ENCODE data around the gene FAF1. TPM values are rescaled to one million over a fixed set of nuclear protein-coding genes. Genes with fewer than 3 reads are reported as not detected.

Gene FAF1
- total RNA-seq, 1 experiment from 2014 or later: 14.7 TPM

GRCh38 chr1:50879137-50879536, 80.9 kb downstream of the FAF1 start:
- no peak overlapping the region for H3K4me2 ChIP-seq (ENCODE audit: low read length)
- DNase-seq: no peak
- BruUV-seq (replicated peaks): no TSS peak
- no peak overlapping the region for H3K27ac ChIP-seq (ENCODE audit: low read length)
- no peaks in the 10 kb centered on the region for H3K36me3 ChIP-seq (ENCODE audit: low read depth, low read length)
- ChIA-PET POLR2A (ENCODE audit: unreplicated experiment) (no interaction called here), CTCF (interaction anchor here (0.6 kb wide), 1 partner anchor 322 kb away, joined by 3 read pairs; no protein-coding TSS in a partner anchor)
- H3K79me2 ChIP-seq (ENCODE audit: low read length): peaks cover 61% of the 10 kb centered on the region
- H3K9me3 ChIP-seq (ENCODE audit: low read length): no peaks in the 10 kb centered on the region
- no peaks in the 10 kb centered on the region for H3K4me1 ChIP-seq (ENCODE audit: insufficient read depth, low read length)
- no peak overlapping the region for H3K4me3 ChIP-seq (ENCODE audit: low read length)
- TF ChIP-seq CTCF (conservative IDR thresholded peaks at IDR 0.05; ENCODE audit: low read depth, low read length): no peak
- TF ChIP-seq EZH2phosphoT487 (IDR thresholded peaks at IDR 0.05; ENCODE audit: borderline replicate concordance, low read length): no peak
- TF ChIP-seq EZH2 (IDR thresholded peaks at IDR 0.05; ENCODE audit: low read length, unreplicated experiment): no peak
- H3K9me2 ChIP-seq (replicated peaks; ENCODE audit: low read length): no peaks in the 10 kb centered on the region
- no peak overlapping the region for H2AFZ ChIP-seq (ENCODE audit: low read length)
- no peaks in the 10 kb centered on the region for H4K20me1 ChIP-seq (ENCODE audit: low read length)
- H3F3A ChIP-seq (ENCODE audit: low read length, unreplicated experiment): peaks cover 4% of the 10 kb centered on the region
- no peak for ATAC-seq
- intact Hi-C loops (cut with micrococcal nuclease): loop anchor here (10.0 kb wide), 1 partner anchor 86 kb away; the partner anchor contains the start of gene FAF1
- H3K27me3 ChIP-seq (ENCODE audit: low read length): no peaks in the 10 kb centered on the region
- no peak overlapping the region for H3K9ac ChIP-seq (ENCODE audit: low read length)

- peaks cover 60% of the 10 kb centered on the region for H3K79me2 ChIP-seq (ENCODE audit: low read length)
- H3K4me3 ChIP-seq (ENCODE audit: low read length): no peak overlapping the region
- ChIA-PET CTCF (interaction anchor here (0.6 kb wide), 1 partner anchor 529 kb away, joined by 3 read pairs; no protein-coding TSS in a partner anchor), POLR2A (ENCODE audit: unreplicated experiment) (no interaction called here)
- H3K4me1 ChIP-seq (ENCODE audit: insufficient read depth, low read length): peaks cover 5% of the 10 kb centered on the region
- no peaks in the 10 kb centered on the region; the same call in 1 of the 2 replicates for H3K36me3 ChIP-seq (ENCODE audit: low read depth, low read length)
- DNase-seq (no peak), ATAC-seq (no peak)
- no peak overlapping the region for H3K27ac ChIP-seq (ENCODE audit: low read length)
- peaks cover 4% of the 10 kb centered on the region for H3F3A ChIP-seq (ENCODE audit: low read length, unreplicated experiment)
- no peaks in the 10 kb centered on the region for H3K9me3 ChIP-seq (ENCODE audit: low read length)
- no peak overlapping the region for H3K4me2 ChIP-seq (ENCODE audit: low read length)
- H3K9ac ChIP-seq (ENCODE audit: low read length): no peak overlapping the region
- H4K20me1 ChIP-seq (ENCODE audit: low read length): no peaks in the 10 kb centered on the region
- BruUV-seq (replicated peaks): no TSS peak
- intact Hi-C loops (cut with micrococcal nuclease): loop anchor here (10.0 kb wide), 1 partner anchor 86 kb away; the partner anchor contains the start of gene FAF1
- no peaks in the 10 kb centered on the region for H3K9me2 ChIP-seq (replicated peaks; ENCODE audit: low read length)
- no peaks in the 10 kb centered on the region for H3K27me3 ChIP-seq (ENCODE audit: low read length)
- H2AFZ ChIP-seq (ENCODE audit: low read length): no peak overlapping the region
- no peak for TF ChIP-seq EZH2phosphoT487 (IDR thresholded peaks at IDR 0.05; ENCODE audit: borderline replicate concordance, low read length)
- no peak for TF ChIP-seq CTCF (conservative IDR thresholded peaks at IDR 0.05; ENCODE audit: low read depth, low read length)
- TF ChIP-seq EZH2 (IDR thresholded peaks at IDR 0.05; ENCODE audit: low read length, unreplicated experiment): no peak
Observed at GRCh38 chr1:50878434-50878833, 81.6 kb downstream of the FAF1 start.

- H3K27me3 ChIP-seq (ENCODE audit: low read length): no peaks in the 10 kb centered on the region
- H3K9ac ChIP-seq (ENCODE audit: low read length): no peak overlapping the region
- BruUV-seq (replicated peaks): no TSS peak
- no peaks in the 10 kb centered on the region for H3K9me2 ChIP-seq (replicated peaks; ENCODE audit: low read length)
- intact Hi-C loops (cut with micrococcal nuclease): loop anchor here (10.0 kb wide), 1 partner anchor 87 kb away; the partner anchor contains the start of gene FAF1
- no peaks in the 10 kb centered on the region for H3K9me3 ChIP-seq (ENCODE audit: low read length)
- ChIA-PET CTCF (interaction anchor here (0.6 kb wide), 1 partner anchor 529 kb away, joined by 3 read pairs; no protein-coding TSS in a partner anchor), POLR2A (ENCODE audit: unreplicated experiment) (no interaction called here)
- no peak overlapping the region for H3K27ac ChIP-seq (ENCODE audit: low read length)
- H2AFZ ChIP-seq (ENCODE audit: low read length): no peak overlapping the region
- H3F3A ChIP-seq (ENCODE audit: low read length, unreplicated experiment): peaks cover 4% of the 10 kb centered on the region
- peaks cover 60% of the 10 kb centered on the region for H3K79me2 ChIP-seq (ENCODE audit: low read length)
- no peaks in the 10 kb centered on the region; the same call in 1 of the 2 replicates for H3K36me3 ChIP-seq (ENCODE audit: low read depth, low read length)
- H3K4me1 ChIP-seq (ENCODE audit: insufficient read depth, low read length): peaks cover 9% of the 10 kb centered on the region
- no peak overlapping the region for H3K4me3 ChIP-seq (ENCODE audit: low read length)
- DNase-seq (no peak), ATAC-seq (no peak)
- no peaks in the 10 kb centered on the region for H4K20me1 ChIP-seq (ENCODE audit: low read length)
- TF ChIP-seq CTCF (conservative IDR thresholded peaks at IDR 0.05; ENCODE audit: low read depth, low read length) (no peak), EZH2 (IDR thresholded peaks at IDR 0.05; ENCODE audit: low read length, unreplicated experiment) (no peak), EZH2phosphoT487 (IDR thresholded peaks at IDR 0.05; ENCODE audit: borderline replicate concordance, low read length) (no peak)
- H3K4me2 ChIP-seq (ENCODE audit: low read length): no peak overlapping the region
Observed at GRCh38 chr1:50877641-50878040, 82.4 kb downstream of the FAF1 start.

Data from PC-3 (cell line).